HL-60 (cell line): ENCODE results near the gene ADAMTSL5.

Experiments used
- CTCF ChIP-seq: IDR thresholded peaks from one replicate; pipeline ENCODE4 v1.5.1; 2011; ENCODE audit warnings: low read length, control low read depth, inconsistent platforms; ENCODE audit not compliant: insufficient read depth
- GABPA ChIP-seq: IDR thresholded peaks from 2 replicates; pipeline ENCODE4 v1.6.1; 2012; ENCODE audit warnings: low read depth
- POLR2AphosphoS5 ChIP-seq: IDR thresholded peaks from 2 replicates; pipeline ENCODE4 v1.6.1; 2012; ENCODE audit warnings: low read depth
- REST ChIP-seq: IDR thresholded peaks from 2 replicates; pipeline ENCODE4 v1.6.1; 2012; ENCODE audit warnings: low read depth; ENCODE audit not compliant: insufficient replicate concordance
- SPI1 ChIP-seq: IDR thresholded peaks from 2 replicates; pipeline ENCODE4 v1.6.1; 2012; ENCODE audit warnings: low read depth, mild to moderate bottlenecking, borderline replicate concordance

- TF ChIP-seq CTCF (no peak), POLR2AphosphoS5 (no peak), GABPA (no peak), REST (no peak), SPI1 (no peak)
Observed at GRCh38 chr19:1510442-1510806, 2.4 kb downstream of the ADAMTSL5 start.
